ENCODE measurements around the gene EXOC6B. TPM values are rescaled to one million over a fixed set of nuclear protein-coding genes. Genes with fewer than 3 reads are reported as not detected.

Gene EXOC6B
- total and polyA plus RNA-seq, 12 donors, result 16.3 to 243 (median 144) TPM

GRCh38 chr2:72362733-72363132 is 463.1 kb downstream of the EXOC6B start:
- Histone ChIP-seq H3K27ac (no peak overlapping the region), H3K36me3 (peaks cover 0 to 27% (median 0%) of the 10 kb centered on the region in 9 donors), H3K4me3 (no peak overlapping the region), H3K4me1 (no peaks in the 10 kb centered on the region), H3K9me3 (no peaks in the 10 kb centered on the region), H3K27me3 (no peaks in the 10 kb centered on the region)
- intact Hi-C loops (cut with DNase I), result no loop called here
- no peak for TF ChIP-seq CTCF (IDR thresholded peaks at IDR 0.05)
- no peak for DNase-seq
- ATAC-seq, result no peak

GRCh38 chr2:72361521-72361920 is 464.3 kb downstream of the EXOC6B start:
- 61 to 62% methylated on average over 2 of the region's 2 CpGs for WGBS, 2 donors
- H3K27ac ChIP-seq, result no peak overlapping the region
- intact Hi-C loops (cut with DNase I), result no loop called here
- ATAC-seq, result no peak
- no peaks in the 10 kb centered on the region for H3K4me1 ChIP-seq
- no peak overlapping the region for H3K4me3 ChIP-seq
- no peaks in the 10 kb centered on the region for H3K9me3 ChIP-seq
- H3K36me3 ChIP-seq, result peaks cover 0 to 36% (median 0%) of the 10 kb centered on the region in 9 donors
- TF ChIP-seq CTCF (IDR thresholded peaks at IDR 0.05), result no peak
- no peaks in the 10 kb centered on the region for H3K27me3 ChIP-seq
- DNase-seq, result no peak

GRCh38 chr2:72361042-72361441 is 464.8 kb downstream of the EXOC6B start:
- Histone ChIP-seq H3K9me3 (no peaks in the 10 kb centered on the region), H3K27ac (no peak overlapping the region), H3K27me3 (no peaks in the 10 kb centered on the region), H3K4me3 (no peak overlapping the region), H3K4me1 (no peaks in the 10 kb centered on the region), H3K36me3 (peaks cover 0 to 36% (median 0%) of the 10 kb centered on the region in 9 donors)
- WGBS, 2 donors, result 97 to 100% methylated on average over 1 of the region's 1 CpG
- intact Hi-C loops (cut with DNase I), result no loop called here
- ATAC-seq (no peak), DNase-seq (no peak)
- TF ChIP-seq CTCF (IDR thresholded peaks at IDR 0.05), result no peak

- H3K27ac ChIP-seq, result no peak overlapping the region
- TF ChIP-seq CTCF (IDR thresholded peaks at IDR 0.05), result no peak
- ATAC-seq (no peak), DNase-seq (no peak)
- no peaks in the 10 kb centered on the region for H3K27me3 ChIP-seq
- H3K4me3 ChIP-seq, result no peak overlapping the region
- H3K4me1 ChIP-seq, result peaks cover 0 to 12% (median 0%) of the 10 kb centered on the region in 9 donors
- intact Hi-C loops (cut with DNase I), result no loop called here
- H3K36me3 ChIP-seq, result peaks cover 0 to 7% (median 0%) of the 10 kb centered on the region in 9 donors
- WGBS, 2 donors, result 86 to 91% methylated on average over 2 of the region's 2 CpGs
- no peaks in the 10 kb centered on the region for H3K9me3 ChIP-seq
Measured at GRCh38 chr2:72350852-72351251, 475.0 kb downstream of the EXOC6B start.

Data from heart right ventricle (tissue), 16 donors.